ENCODE results near the gene HOXB2.

Gene HOXB2

GRCh38 chr17:48500435-48501426, 44.2 kb downstream of the HOXB2 start:
- DNase-seq (ENCODE audit: insufficient read length, low spot score) = no peak
- TF ChIP-seq CTCF (IDR thresholded peaks at IDR 0.05; ENCODE audit: insufficient read depth, missing control alignments) = no peak
- FAIRE-seq = no peak

GRCh38 chr17:48499735-48500434, 45.0 kb downstream of the HOXB2 start:
- FAIRE-seq (no peak), DNase-seq (ENCODE audit: insufficient read length, low spot score) (no peak)
- no peak for TF ChIP-seq CTCF (IDR thresholded peaks at IDR 0.05; ENCODE audit: insufficient read depth, missing control alignments)

GRCh38 chr17:48499248-48499647, 45.7 kb downstream of the HOXB2 start:
- no peak for FAIRE-seq
- DNase-seq (ENCODE audit: insufficient read length, low spot score) = no peak
- TF ChIP-seq CTCF (IDR thresholded peaks at IDR 0.05; ENCODE audit: insufficient read depth, missing control alignments) = no peak

- no peak for TF ChIP-seq CTCF (IDR thresholded peaks at IDR 0.05; ENCODE audit: insufficient read depth, missing control alignments)
- DNase-seq (ENCODE audit: insufficient read length, low spot score) (no peak), FAIRE-seq (no peak)
Observed at GRCh38 chr17:48498164-48498850, 46.6 kb downstream of the HOXB2 start.

DNA sequence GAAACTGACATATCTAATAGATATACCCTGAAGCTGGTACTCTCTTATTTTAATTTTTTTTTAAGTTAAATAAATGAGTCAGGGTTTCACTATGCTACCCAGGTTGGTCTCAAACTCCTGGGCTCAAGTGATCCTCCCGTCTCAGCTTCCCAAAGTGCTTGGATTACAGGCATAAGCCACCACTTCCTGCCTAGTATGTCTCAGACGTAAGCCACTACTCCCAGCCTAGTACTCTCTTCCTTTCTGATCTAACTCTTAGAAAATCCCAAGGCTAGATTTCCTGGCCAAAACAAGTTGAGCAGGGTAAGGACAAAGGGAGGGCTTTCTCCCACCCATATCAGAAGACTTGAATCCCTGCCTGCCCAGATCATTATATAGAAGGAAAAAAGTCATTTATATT, 47.8 kb downstream of the HOXB2 start:
- TF ChIP-seq CTCF (IDR thresholded peaks at IDR 0.05; ENCODE audit: insufficient read depth, missing control alignments) = no peak
- DNase-seq (ENCODE audit: insufficient read length, low spot score) (no peak), FAIRE-seq (no peak)

GRCh38 chr17:48494335-48494734, 50.6 kb downstream of the HOXB2 start:
- DNase-seq (ENCODE audit: insufficient read length, low spot score) (no peak), FAIRE-seq (no peak)
- no peak for TF ChIP-seq CTCF (IDR thresholded peaks at IDR 0.05; ENCODE audit: insufficient read depth, missing control alignments)
